ENCODE data around the gene NDE1. TPM values are rescaled to one million over a fixed set of nuclear protein-coding genes. Genes with fewer than 3 reads are reported as not detected.

The NDE1 gene
- polyA plus RNA-seq, 1 of the 3 experiments (the other 2 are of a cell fraction), result 27.9 TPM

GRCh38 chr16:15677447-15677846 lies 27.4 kb downstream of the NDE1 start (continued):
- TF ChIP-seq, protein P1, sequence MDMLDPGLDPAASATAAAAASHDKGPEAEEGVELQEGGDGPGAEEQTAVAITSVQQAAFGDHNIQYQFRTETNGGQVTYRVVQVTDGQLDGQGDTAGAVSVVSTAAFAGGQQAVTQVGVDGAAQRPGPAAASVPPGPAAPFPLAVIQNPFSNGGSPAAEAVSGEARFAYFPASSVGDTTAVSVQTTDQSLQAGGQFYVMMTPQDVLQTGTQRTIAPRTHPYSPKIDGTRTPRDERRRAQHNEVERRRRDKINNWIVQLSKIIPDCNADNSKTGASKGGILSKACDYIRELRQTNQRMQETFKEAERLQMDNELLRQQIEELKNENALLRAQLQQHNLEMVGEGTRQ (IDR thresholded peaks at IDR 0.05; ENCODE audit: borderline replicate concordance, low read depth, low read length), result no peak
- no peak for TF ChIP-seq RAD21 (IDR thresholded peaks at IDR 0.05; ENCODE audit: low read length)
- no peak for TF ChIP-seq EZH2phosphoT487 (IDR thresholded peaks at IDR 0.05; ENCODE audit: borderline replicate concordance, low read depth)
- TF ChIP-seq FOXM1 (IDR thresholded peaks at IDR 0.05; ENCODE audit: low read depth), result no peak

DNA sequence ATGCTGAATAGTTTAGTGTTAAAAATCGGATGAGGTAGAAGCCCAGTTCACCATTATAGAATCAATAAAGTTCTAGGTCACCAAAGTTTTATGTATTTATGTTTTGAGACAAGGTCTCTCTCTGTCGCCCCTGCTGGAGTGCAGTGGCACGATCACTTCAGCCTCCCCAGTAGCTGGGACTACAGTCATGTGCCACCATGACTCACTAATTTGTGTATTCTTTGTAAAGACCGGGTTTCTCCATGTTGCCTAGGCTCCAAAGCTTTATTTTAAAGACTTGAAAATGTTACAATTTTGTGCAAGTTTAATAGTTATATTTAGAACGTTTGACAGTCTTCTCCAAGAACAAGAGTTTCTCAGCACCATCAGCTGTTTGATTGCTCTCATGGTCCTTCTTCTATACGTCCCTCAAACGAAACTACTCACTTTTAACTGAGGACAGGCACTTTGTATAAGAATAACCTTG lies 32.1 kb downstream of the NDE1 start:
- Histone ChIP-seq H3F3A (replicated peaks; ENCODE audit: insufficient read depth) (peaks cover 5% of the 10 kb centered on the region), H3K27ac (ENCODE audit: low read depth in 2 of 2, low read length in 1 of 2) (peak overlapping the region in 1 of 2 experiments; percentile 47; a peak in 2 of 4 replicates), H2AFZ (ENCODE audit: low read depth) (no peak overlapping the region), H3K9me2 (no peaks in the 10 kb centered on the region), H3K36me3 (replicated peaks in 1 of 2; ENCODE audit: control insufficient read depth in 1 of 2, insufficient read depth in 2 of 2, low read length in 1 of 2) (peaks cover 7 to 26% of the 10 kb centered on the region in 2 experiments), H3K9me3 (no peaks in the 10 kb centered on the region), H3K4me3 (ENCODE audit: low read depth in 2 of 2, low read length in 1 of 2) (no peak overlapping the region), H3K4me1 (ENCODE audit: control insufficient read depth in 1 of 2, insufficient read depth in 2 of 2, low read depth in 1 of 2, low read length in 1 of 2) (no peaks in the 10 kb centered on the region; a peak in 1 of 4 replicates), H3K27me3 (ENCODE audit: insufficient read depth) (no peaks in the 10 kb centered on the region), H3K9ac (no peak overlapping the region), H3K4me2 (no peak overlapping the region), H4K20me1 (ENCODE audit: insufficient read depth) (no peaks in the 10 kb centered on the region), H3K79me2 (ENCODE audit: insufficient read depth) (peaks cover 39% of the 10 kb centered on the region)
- CTCF ChIA-PET, result interaction anchor here (0.9 to 1.5 kb wide), 3 partner anchors 14 to 32 kb away, joined by 3 to 4 read pairs (median 4); partner anchors contain the start of gene NDE1
- no peak for DNase-seq
- POLR2A ChIA-PET, result no interaction called here
- WGBS (ENCODE audit: low lambda C conversion rate), result 55% methylated on average over 7 of the region's 7 CpGs
- peak; percentile 23; the same call in 1 of the 2 replicates for TF ChIP-seq FOSL2 (IDR thresholded peaks at IDR 0.05; ENCODE audit: borderline replicate concordance, low read depth)
- no peak for TF ChIP-seq TAF1 (IDR thresholded peaks at IDR 0.05; ENCODE audit: borderline replicate concordance, low read depth, low read length)
- peak; percentile 63; the same call in 1 of the 2 replicates for TF ChIP-seq USF1 (IDR thresholded peaks at IDR 0.05; ENCODE audit: borderline replicate concordance, low read depth)
- TF ChIP-seq CTCF (IDR thresholded peaks at IDR 0.05), result peak; percentile 67

DNA sequence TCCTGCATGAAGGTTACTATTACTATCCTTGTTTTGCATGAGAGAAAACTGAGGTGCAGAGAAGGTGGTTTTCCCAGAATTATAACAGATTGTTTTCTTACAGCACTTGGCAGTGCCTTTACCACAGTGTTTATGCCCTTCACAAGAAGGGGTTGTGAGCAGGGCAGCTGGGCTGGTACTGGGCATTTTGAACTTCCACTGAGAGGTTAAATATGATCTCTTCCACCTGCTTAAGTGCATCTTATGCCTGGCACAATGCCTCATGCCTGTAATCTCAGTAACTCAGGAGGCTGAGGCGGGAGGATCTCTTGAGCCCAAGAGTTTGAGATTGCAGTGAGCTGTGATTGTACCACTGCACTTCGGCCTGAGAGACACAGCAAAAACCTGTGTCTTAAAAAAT lies 36.2 kb downstream of the NDE1 start:
- Histone ChIP-seq H2AFZ (ENCODE audit: low read depth) (no peak overlapping the region), H3K36me3 (replicated peaks in 1 of 2; ENCODE audit: control insufficient read depth in 1 of 2, insufficient read depth in 2 of 2, low read length in 1 of 2) (peaks cover 11 to 31% of the 10 kb centered on the region in 2 experiments), H3K9me3 (no peaks in the 10 kb centered on the region), H3K27ac (ENCODE audit: low read depth in 2 of 2, low read length in 1 of 2) (no peak overlapping the region), H3K79me2 (ENCODE audit: insufficient read depth) (peaks cover 31% of the 10 kb centered on the region), H3F3A (replicated peaks; ENCODE audit: insufficient read depth) (peaks cover 7% of the 10 kb centered on the region), H3K9ac (no peak overlapping the region), H3K27me3 (ENCODE audit: insufficient read depth) (no peaks in the 10 kb centered on the region), H3K4me1 (ENCODE audit: control insufficient read depth in 1 of 2, insufficient read depth in 2 of 2, low read depth in 1 of 2, low read length in 1 of 2) (peaks cover 0 to 4% of the 10 kb centered on the region in 2 experiments; a peak in 1 of 4 replicates), H3K9me2 (no peaks in the 10 kb centered on the region), H4K20me1 (ENCODE audit: insufficient read depth) (no peaks in the 10 kb centered on the region), H3K4me2 (no peak overlapping the region), H3K4me3 (ENCODE audit: low read depth in 2 of 2, low read length in 1 of 2) (no peak overlapping the region)
- CTCF ChIA-PET, result no interaction called here
- WGBS (ENCODE audit: low lambda C conversion rate), result 100% methylated on average over 2 of the region's 2 CpGs
- POLR2A ChIA-PET, result no interaction called here
- TF ChIP-seq RCOR1 (IDR thresholded peaks at IDR 0.05; ENCODE audit: low read length) (no peak), MXI1 (IDR thresholded peaks at IDR 0.05; ENCODE audit: low read depth, low read length) (no peak), YY1 (IDR thresholded peaks at IDR 0.05; ENCODE audit: low read depth) (no peak), FOXM1 (IDR thresholded peaks at IDR 0.05; ENCODE audit: low read depth) (no peak)
- DNase-seq, result no peak

Measured in SK-N-SH (cell line).